OCI-LY3 (cell line): ENCODE measurements around the gene LRRC34.

Experiments used
- EZH2phosphoT487 ChIP-seq: fragments of 200-600 bp; shearing (Covaris generic); IDR thresholded peaks from 2 replicates; pipeline ENCODE4 v1.6.1; 2018; ENCODE audit warnings: antibody characterized with exemption, mixed run types, low read depth
- TF ChIP-seq, protein P1 (sequence below): fragments of 200-600, 300-600 bp; sonication (generic); IDR thresholded peaks from 2 replicates; pipeline ENCODE4 v1.5.1; 2014; ENCODE audit warnings: antibody characterized with exemption, low read length, low read depth

DNA sequence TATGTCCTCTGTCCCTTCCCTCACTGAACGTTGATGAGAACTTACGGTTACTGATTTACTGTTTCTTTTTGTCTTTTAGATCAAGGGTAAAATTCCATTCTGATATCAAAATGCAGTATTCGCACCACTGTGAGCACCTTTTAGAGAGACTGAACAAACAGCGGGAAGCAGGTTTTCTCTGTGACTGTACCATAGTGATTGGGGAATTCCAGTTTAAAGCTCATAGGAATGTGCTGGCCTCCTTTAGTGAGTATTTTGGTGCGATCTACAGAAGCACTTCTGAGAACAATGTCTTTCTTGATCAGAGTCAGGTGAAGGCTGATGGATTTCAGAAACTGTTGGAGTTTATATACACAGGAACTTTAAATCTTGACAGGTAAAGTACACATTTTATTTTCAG lies 38.5 kb downstream of the LRRC34 start:
- TF ChIP-seq, protein P1, sequence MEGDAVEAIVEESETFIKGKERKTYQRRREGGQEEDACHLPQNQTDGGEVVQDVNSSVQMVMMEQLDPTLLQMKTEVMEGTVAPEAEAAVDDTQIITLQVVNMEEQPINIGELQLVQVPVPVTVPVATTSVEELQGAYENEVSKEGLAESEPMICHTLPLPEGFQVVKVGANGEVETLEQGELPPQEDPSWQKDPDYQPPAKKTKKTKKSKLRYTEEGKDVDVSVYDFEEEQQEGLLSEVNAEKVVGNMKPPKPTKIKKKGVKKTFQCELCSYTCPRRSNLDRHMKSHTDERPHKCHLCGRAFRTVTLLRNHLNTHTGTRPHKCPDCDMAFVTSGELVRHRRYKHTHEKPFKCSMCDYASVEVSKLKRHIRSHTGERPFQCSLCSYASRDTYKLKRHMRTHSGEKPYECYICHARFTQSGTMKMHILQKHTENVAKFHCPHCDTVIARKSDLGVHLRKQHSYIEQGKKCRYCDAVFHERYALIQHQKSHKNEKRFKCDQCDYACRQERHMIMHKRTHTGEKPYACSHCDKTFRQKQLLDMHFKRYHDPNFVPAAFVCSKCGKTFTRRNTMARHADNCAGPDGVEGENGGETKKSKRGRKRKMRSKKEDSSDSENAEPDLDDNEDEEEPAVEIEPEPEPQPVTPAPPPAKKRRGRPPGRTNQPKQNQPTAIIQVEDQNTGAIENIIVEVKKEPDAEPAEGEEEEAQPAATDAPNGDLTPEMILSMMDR, result no peak
- no peak for TF ChIP-seq EZH2phosphoT487
